Gastroesophageal sphincter (tissue), 3 donors: ENCODE results near the gene PSAPL1.

Experiments used
- CTCF ChIP-seq, 4 experiments: fragments of 200-600 bp in 2 of 4; fragments of 450-650 bp in 2 of 4; sonication (generic) in 1 of 4; IDR thresholded peaks; one replicate each; pipeline ENCODE4 v1.5.1; 2017 to 2019; ENCODE audit warnings: antibody characterized with exemption in 4 of 4, mild to moderate bottlenecking in 2 of 4, moderate library complexity in 2 of 4
- EP300 ChIP-seq: sonication (generic); formaldehyde crosslinking; IDR thresholded peaks from one replicate; pipeline ENCODE4 v1.6.1; 2017; ENCODE audit warnings: antibody characterized with exemption, mild to moderate bottlenecking
- POLR2A ChIP-seq, 2 donors: fragments of 450-650 bp; IDR thresholded peaks; one replicate each; pipeline ENCODE4 v1.6.1; 2017; ENCODE audit warnings: antibody characterized with exemption in 2 of 2, mild to moderate bottlenecking in 2 of 2, moderate library complexity in 1 of 2
- POLR2AphosphoS5 ChIP-seq: sonication (generic); formaldehyde crosslinking; IDR thresholded peaks from one replicate; pipeline ENCODE4 v1.6.1; 2017; ENCODE audit warnings: antibody characterized with exemption

- TF ChIP-seq POLR2A (IDR thresholded peaks at IDR 0.05) (no peak), CTCF (IDR thresholded peaks at IDR 0.05) (no peak), EP300 (no peak), POLR2AphosphoS5 (no peak)
Measured at GRCh38 chr4:7399440-7400234, 35.1 kb downstream of the PSAPL1 start.
